Activated CD8-positive, alpha-beta T cell treated with anti-CD3 and anti-CD28 coated beads for 36 hours (primary cell): ENCODE measurements around the gene FAM47E. TPM values are rescaled to one million over a fixed set of nuclear protein-coding genes. Genes with fewer than 3 reads are reported as not detected.

Source experiments
- ATAC-seq: fragments of 200-7000 bp; cut with Tn5 transposase; one replicate; pipeline ENCODE4 v1.10.0; 2021; ENCODE audit warnings: mild to moderate bottlenecking, moderate library complexity
- CTCF ChIA-PET: fragments of 350-600 bp; sonication (Branson Sonifier 250); formaldehyde crosslinking; loops from one replicate; lab custom pipeline; 2021; ENCODE audit warnings: antibody characterized with exemption; lab: Charles Lee
- POLR2A ChIA-PET: fragments of 350-600 bp; sonication (Branson Sonifier 250); formaldehyde crosslinking; loops from one replicate; lab custom pipeline; 2021; ENCODE audit warnings: antibody characterized with exemption; lab: Charles Lee
- DNase-seq: peaks from one replicate; pipeline ENCODE4 v3.0.0-alpha.2; 2020
- H3K27ac Mint-ChIP-seq: one replicate; pipeline ENCODE4 v1.8.0; 2021; ENCODE audit warnings: mild to moderate bottlenecking, mixed read lengths
- H3K27me3 Mint-ChIP-seq: one replicate; pipeline ENCODE4 v1.8.0; 2021; ENCODE audit warnings: mixed read lengths
- H3K36me3 Mint-ChIP-seq: one replicate; pipeline ENCODE4 v1.8.0; 2021; ENCODE audit warnings: low read depth, mixed read lengths
- H3K4me1 Mint-ChIP-seq: one replicate; pipeline ENCODE4 v1.8.0; 2021; ENCODE audit warnings: low read depth, mixed read lengths
- H3K4me3 Mint-ChIP-seq: one replicate; pipeline ENCODE4 v1.8.0; 2021; ENCODE audit warnings: mild to moderate bottlenecking, moderate library complexity, mixed read lengths
- H3K9me3 Mint-ChIP-seq: one replicate; pipeline ENCODE4 v1.8.0; 2021; ENCODE audit warnings: mixed read lengths
- intact Hi-C: fragments of 100-400 bp; cut with micrococcal nuclease; formaldehyde crosslinking; loops from one replicate; pipeline ENCODE4 v1.10.0; 2022
- total RNA-seq, 2 experiments: library from RNA; stranded (reverse); gene quantifications; one replicate each; pipeline ENCODE4 v1.2.3, GENCODE V29; 2021
- TF ChIP-seq, protein P1 (sequence below): fragments of 200-600 bp; IDR thresholded peaks from one replicate; pipeline ENCODE4 v1.8.0; 2022; ENCODE audit warnings: antibody characterized with exemption, mild to moderate bottlenecking

FAM47E gene
- total RNA-seq, 2 experiments from 2014 or later: not detected

DNA sequence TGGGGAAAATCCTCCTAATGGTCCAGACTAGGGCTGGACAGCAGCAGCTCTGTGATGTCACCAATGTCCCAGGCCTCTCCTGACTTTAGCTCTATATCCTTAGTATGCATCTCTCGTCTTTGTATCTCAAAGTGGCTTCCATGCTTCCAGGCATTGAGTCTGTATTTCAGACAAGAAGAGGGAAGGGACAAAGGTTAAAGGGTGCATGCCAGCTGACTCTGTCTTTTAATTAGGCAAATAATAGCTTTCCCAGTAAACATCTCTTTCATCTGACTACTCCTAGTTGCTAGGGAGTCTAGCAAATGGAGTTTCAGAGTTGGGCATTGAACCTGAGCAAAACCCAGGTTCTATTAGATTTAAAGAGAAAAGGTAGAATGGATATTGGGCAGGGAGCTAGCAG lies 5.4 kb downstream of the FAM47E start:
- POLR2A ChIA-PET: no interaction called here
- Mint-ChIP-seq H3K27me3 (peaks cover 31% of the 10 kb centered on the region), H3K4me1 (no peaks in the 10 kb centered on the region), H3K9me3 (no peaks in the 10 kb centered on the region), H3K4me3 (no peak overlapping the region), H3K27ac (no peak overlapping the region), H3K36me3 (no peaks in the 10 kb centered on the region)
- DNase-seq (no peak), ATAC-seq (no peak)
- CTCF ChIA-PET: interaction anchor here (1.4 kb wide), 1 partner anchor 78 kb away, joined by 5 read pairs; no protein-coding TSS in a partner anchor
- TF ChIP-seq, protein P1, sequence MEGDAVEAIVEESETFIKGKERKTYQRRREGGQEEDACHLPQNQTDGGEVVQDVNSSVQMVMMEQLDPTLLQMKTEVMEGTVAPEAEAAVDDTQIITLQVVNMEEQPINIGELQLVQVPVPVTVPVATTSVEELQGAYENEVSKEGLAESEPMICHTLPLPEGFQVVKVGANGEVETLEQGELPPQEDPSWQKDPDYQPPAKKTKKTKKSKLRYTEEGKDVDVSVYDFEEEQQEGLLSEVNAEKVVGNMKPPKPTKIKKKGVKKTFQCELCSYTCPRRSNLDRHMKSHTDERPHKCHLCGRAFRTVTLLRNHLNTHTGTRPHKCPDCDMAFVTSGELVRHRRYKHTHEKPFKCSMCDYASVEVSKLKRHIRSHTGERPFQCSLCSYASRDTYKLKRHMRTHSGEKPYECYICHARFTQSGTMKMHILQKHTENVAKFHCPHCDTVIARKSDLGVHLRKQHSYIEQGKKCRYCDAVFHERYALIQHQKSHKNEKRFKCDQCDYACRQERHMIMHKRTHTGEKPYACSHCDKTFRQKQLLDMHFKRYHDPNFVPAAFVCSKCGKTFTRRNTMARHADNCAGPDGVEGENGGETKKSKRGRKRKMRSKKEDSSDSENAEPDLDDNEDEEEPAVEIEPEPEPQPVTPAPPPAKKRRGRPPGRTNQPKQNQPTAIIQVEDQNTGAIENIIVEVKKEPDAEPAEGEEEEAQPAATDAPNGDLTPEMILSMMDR: no peak
- intact Hi-C loops: no loop called here

DNA sequence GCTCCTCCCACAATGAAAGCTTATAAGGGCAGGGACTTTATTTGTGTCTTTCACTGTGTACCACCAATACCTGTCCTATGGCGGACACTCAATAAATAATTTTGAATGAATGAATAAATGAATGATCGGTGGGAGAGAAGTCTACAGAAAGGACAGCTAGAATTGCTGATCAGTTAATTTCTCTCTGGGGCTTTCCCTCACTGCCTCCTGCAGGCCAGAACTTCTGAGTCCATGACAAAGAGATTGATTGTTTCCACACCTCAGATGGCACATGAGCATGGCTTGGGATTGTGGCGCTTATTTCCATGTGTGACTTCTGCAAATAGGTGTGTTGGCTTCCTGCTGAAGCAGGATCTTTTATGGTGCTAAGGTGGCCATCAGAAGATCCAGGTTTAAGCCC lies 6.3 kb downstream of the FAM47E start:
- intact Hi-C loops: no loop called here
- no peak overlapping the region for H3K27ac Mint-ChIP-seq
- POLR2A ChIA-PET: no interaction called here

DNA sequence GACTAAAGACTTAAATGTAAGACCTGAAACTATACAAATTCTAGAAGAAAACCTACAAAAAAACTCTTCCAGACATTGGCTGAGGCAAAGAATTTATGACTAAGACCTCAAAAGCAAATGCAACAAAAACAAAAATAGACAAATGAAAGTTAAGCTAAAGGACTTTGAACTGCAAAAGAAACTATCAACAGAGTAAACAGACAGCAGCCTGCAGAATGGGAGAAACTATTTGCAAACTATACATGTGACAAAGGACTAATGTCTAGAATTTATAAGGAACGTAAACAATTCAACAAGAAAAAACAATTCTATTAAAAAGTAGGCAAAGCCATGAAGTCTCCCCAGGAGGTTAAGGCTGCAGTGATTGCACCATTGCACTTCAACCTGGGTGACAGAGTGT lies 9.1 kb downstream of the FAM47E start:
- peaks cover 6% of the 10 kb centered on the region for H3K27me3 Mint-ChIP-seq
- no peaks in the 10 kb centered on the region for H3K9me3 Mint-ChIP-seq
- TF ChIP-seq, protein P1: no peak
- no peak for DNase-seq
- H3K4me3 Mint-ChIP-seq: no peak overlapping the region
- ChIA-PET POLR2A (no interaction called here), CTCF (interaction anchor here (1.2 to 1.4 kb wide), 2 partner anchors 81 to 118 kb away, joined by 4 read pairs; no protein-coding TSS in a partner anchor)
- no peaks in the 10 kb centered on the region for H3K4me1 Mint-ChIP-seq
- no peaks in the 10 kb centered on the region for H3K36me3 Mint-ChIP-seq
- no peak overlapping the region for H3K27ac Mint-ChIP-seq
- intact Hi-C loops: no loop called here
- no peak for ATAC-seq

More for the DNA sequence above, 6.3 kb downstream of the FAM47E start:
- Mint-ChIP-seq H3K9me3 (no peaks in the 10 kb centered on the region), H3K4me1 (no peaks in the 10 kb centered on the region), H3K4me3 (no peak overlapping the region), H3K36me3 (no peaks in the 10 kb centered on the region), H3K27me3 (peaks cover 23% of the 10 kb centered on the region)
- DNase-seq: no peak
- no peak for ATAC-seq
- TF ChIP-seq, protein P1: no peak
- CTCF ChIA-PET: no interaction called here

DNA sequence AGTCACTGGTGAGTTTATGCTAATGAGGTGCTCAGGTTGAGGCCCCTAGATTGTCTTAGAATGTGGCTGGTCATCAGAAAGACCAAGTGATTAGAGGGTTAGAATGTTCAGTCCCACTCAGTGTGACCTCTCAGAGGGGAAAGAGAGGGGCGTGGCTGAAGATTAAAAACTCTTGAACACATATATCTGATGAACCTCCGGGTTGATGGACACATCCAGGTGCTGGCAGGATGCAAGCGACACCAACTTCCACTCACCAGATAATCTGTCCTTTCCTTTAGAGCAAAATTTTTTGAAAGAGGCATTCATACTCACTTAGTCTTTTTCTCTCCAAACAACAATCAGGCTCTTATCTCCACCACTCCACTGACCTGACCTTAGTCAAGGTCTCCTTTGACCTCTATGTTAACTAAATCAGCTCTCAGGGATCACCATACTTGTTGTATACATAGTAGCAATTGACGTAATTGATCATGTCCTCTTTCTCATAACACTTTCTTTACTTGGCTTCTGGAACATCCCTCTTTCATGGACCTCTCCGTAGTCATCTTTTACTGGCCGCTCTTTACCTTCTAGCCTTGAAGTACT lies 14.2 kb downstream of the FAM47E start:
- intact Hi-C loops: no loop called here
- ChIA-PET CTCF (no interaction called here), POLR2A (no interaction called here)
- Mint-ChIP-seq H3K9me3 (no peaks in the 10 kb centered on the region), H3K4me3 (no peak overlapping the region), H3K27me3 (no peaks in the 10 kb centered on the region), H3K36me3 (no peaks in the 10 kb centered on the region), H3K27ac (no peak overlapping the region), H3K4me1 (no peaks in the 10 kb centered on the region)
- DNase-seq (no peak), ATAC-seq (no peak)
- TF ChIP-seq, protein P1: no peak

DNA sequence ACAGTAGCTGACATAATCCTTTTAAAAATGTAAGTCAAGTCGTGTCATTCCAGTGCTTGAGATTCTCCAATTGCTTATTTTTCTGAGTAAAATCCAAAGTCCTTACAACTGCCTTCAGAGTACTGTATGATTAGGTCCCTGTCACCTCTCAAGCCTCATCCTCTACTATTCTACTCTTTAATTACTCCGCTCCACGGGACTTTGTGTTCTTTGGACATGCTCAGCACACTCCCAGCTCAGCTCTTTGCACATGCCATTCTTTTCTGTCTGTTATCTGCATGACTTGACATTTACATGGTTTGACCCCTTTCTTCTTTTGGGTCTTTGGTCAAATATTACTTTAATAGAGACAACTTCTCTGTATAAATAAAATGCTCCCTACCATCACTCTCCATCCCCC lies 15.1 kb downstream of the FAM47E start:
- CTCF ChIA-PET: no interaction called here
- Mint-ChIP-seq H3K4me3 (no peak overlapping the region), H3K27me3 (no peaks in the 10 kb centered on the region), H3K36me3 (no peaks in the 10 kb centered on the region), H3K27ac (no peak overlapping the region), H3K9me3 (no peaks in the 10 kb centered on the region), H3K4me1 (no peaks in the 10 kb centered on the region)
- no peak for ATAC-seq
- DNase-seq: no peak
- intact Hi-C loops: no loop called here
- POLR2A ChIA-PET: no interaction called here
- TF ChIP-seq, protein P1: no peak
